Measurements from ENCODE around the gene SKP2.

- TF ChIP-seq CTCF (IDR thresholded peaks at IDR 0.05) (no peak), POLR2AphosphoS5 (IDR thresholded peaks at IDR 0.05) (no peak), POLR2A (IDR thresholded peaks at IDR 0.05) (no peak)
Measured at GRCh38 chr5:36198281-36198680, 46.4 kb downstream of the SKP2 start.
